GM19025 (cell line): ENCODE measurements around the gene CRYBG1.
A peak's percentile ranks its signal among the peaks of the same experiment; 100 is the strongest.

ENCODE experiments used
- ATAC-seq: cut with Tn5 transposase; IDR thresholded peaks from one replicate; pipeline ENCODE4 v1.9.1; 2021; ENCODE audit warnings: mild to moderate bottlenecking, low read depth, moderate library complexity; ENCODE audit not compliant: unreplicated experiment

CRYBG1 gene

GRCh38 chr6:106421496-106421895 lies 61.0 kb downstream of the CRYBG1 start:
- ATAC-seq: no peak

- no peak for ATAC-seq
Observed at GRCh38 chr6:106422534-106422933, 62.0 kb downstream of the CRYBG1 start.

GRCh38 chr6:106425382-106425781 lies 64.9 kb downstream of the CRYBG1 start:
- ATAC-seq: no peak

- no peak for ATAC-seq
Observed at GRCh38 chr6:106426250-106426970, 65.9 kb downstream of the CRYBG1 start.

DNA sequence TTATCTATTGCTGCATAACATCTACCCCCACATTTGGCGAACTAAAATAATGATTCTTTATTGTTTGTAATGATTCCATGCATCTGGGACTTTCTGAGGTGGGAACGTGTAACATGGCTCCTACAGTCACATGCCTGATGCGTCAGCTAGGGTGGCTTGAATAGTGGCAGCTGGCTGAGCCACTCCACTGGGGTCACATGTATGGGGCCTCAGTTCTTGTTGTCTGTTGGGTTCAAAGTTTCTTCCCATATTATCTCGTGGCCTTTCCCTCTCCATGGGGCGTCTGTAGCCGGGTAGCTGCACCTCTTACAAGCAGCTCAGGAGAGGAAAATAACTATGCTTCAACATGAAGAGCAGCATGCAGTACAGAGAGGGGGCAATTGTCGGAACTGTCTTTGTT lies 69.9 kb downstream of the CRYBG1 start:
- no peak for ATAC-seq

GRCh38 chr6:106431405-106431804 lies 70.9 kb downstream of the CRYBG1 start:
- no peak for ATAC-seq

- ATAC-seq: no peak
Observed at GRCh38 chr6:106431972-106432371, 71.5 kb downstream of the CRYBG1 start.

DNA sequence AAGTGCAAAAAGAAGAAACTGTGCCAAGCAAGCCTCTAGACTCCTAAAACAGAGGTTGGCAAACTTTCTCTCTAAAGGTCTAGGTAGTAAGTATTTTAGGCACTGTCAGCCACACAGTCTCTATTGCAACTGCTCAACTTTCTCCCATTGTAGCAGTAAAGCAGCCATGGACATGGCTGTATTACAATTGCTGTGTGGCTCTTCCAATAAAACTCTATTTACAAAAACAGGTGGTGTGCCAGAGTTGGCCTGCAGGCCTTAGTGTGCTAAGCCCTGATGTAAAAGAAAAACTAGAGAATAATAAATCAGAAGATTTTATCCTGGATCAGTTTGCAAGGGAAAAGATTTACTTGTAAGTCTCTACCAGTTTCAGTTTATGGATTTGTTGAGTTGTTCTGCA lies 74.0 kb downstream of the CRYBG1 start:
- ATAC-seq: no peak

- ATAC-seq: no peak
Observed at GRCh38 chr6:106439459-106439858, 78.9 kb downstream of the CRYBG1 start.

DNA sequence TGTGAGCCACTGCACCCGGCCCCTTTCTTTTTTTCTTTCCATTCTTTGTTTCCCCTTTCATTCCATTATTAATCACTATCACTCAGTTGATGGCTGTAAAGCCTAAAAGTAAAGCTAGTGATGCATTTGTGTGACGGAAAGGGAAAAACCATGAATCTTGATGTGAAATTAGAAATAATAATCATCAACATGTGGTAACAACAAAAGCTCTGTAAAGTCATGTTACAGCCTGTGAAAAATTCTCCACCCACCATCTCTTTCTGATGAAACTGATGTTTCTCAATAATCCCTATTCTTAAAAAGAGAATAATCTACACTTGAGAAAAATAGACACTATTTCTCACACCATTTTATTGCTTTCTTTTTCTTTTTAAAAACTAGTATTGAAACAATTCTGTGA lies 80.0 kb downstream of the CRYBG1 start:
- ATAC-seq: no peak

- no peak for ATAC-seq
Observed at GRCh38 chr6:106442395-106442794, 81.9 kb downstream of the CRYBG1 start.

- ATAC-seq: no peak
Observed at GRCh38 chr6:106444777-106445507, 84.4 kb downstream of the CRYBG1 start.

- ATAC-seq: no peak
Observed at GRCh38 chr6:106445508-106445878, 85.0 kb downstream of the CRYBG1 start.

DNA sequence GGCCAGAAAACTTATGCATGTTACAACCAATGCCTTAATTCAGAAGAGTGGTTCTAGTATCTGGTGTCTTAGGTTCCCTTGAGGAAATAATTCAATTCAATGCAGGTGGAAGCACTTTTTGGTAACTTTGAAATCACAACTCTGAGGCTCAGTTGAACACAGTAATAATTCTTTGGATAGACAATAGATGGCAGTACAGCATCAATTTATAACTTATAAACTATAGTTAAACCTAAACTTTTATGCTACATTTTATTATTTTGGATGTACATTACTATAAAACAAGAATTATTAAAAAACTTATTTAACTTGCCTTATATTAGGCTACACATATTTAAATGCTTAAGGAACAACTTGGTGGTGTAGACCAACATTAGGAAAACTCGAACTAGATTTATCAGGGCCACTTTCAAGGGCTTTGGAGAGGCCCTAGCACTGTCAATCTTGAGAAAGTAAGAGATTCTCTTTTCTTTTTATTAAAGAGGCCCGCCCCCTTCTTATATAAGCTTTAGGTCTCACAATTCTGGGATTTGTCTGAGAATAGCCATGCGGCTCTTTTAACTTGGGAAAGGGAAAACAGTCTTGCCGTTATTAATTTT lies 85.9 kb downstream of the CRYBG1 start:
- no peak for ATAC-seq

- no peak for ATAC-seq
Observed at GRCh38 chr6:106446983-106447382, 86.5 kb downstream of the CRYBG1 start.

- ATAC-seq: peak; percentile 70
Observed at GRCh38 chr6:106448000-106448426, 87.5 kb downstream of the CRYBG1 start.

- no peak for ATAC-seq
Observed at GRCh38 chr6:106450653-106451052, 90.1 kb downstream of the CRYBG1 start.

DNA sequence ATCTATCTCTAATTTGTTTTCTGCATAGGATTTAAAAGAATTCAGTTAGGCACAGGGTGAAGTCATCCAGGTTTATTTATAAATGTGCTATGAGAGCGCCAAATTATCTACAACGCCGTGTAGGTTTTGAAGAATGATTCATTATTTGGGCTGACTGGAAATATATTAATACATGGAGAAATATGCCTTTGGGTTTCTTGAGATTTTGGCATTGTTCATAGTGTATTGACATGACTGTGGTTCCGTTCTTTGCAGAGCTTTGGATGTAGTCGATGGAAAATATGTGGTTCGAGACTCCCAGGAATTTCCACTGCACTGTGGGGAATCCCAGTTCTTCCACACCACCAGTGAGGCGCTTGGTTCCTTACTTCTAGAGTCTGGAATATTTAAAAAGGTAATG lies 90.9 kb downstream of the CRYBG1 start:
- ATAC-seq: no peak

DNA sequence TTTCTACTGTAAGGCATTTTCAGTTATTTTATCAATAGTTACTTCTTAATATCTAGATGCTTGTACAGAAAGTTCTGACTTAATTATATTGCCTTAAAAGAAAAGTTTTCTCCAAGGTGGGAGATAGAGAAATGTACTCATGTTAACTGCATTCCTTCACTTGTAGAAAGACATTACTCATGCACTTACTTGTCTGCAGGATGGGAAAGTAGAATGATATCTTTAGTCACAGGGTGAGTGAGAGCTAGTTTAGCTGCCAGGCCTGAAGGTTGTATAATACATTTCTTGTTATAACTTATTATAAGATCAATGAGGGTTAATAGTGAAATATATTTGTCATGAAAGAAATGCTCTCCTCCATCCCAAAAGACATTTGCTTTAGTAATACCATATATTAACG lies 92.1 kb downstream of the CRYBG1 start:
- no peak for ATAC-seq

DNA sequence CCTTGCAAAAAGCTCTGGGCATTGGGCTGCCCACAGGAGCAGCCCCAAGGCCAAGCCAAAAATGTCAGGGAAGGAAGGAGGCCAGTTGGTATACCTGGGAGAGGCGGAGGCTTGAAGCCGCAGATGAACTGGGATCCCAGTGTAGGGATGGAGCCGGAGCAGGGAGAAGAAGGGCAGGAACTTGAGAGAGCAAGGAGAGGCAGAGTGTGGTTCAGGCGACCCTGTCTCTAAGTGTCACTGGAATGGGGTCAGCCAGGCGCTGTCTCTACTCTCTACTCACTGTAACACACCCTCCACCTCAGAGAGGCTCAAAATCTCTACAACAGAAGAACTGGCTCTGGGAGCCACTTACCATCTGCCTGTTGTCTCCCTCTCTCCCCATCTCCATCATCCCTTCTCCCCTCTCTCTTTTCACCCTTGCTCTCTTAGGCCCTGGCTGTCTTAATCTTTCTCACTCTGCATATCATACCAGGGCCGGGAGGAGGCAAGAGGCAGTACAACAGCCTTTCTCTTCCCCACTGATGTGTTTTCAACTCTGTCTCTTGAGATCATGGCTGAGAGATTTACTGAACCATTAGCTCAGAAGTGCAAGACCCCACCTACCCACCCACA lies 93.3 kb downstream of the CRYBG1 start:
- no peak for ATAC-seq

DNA sequence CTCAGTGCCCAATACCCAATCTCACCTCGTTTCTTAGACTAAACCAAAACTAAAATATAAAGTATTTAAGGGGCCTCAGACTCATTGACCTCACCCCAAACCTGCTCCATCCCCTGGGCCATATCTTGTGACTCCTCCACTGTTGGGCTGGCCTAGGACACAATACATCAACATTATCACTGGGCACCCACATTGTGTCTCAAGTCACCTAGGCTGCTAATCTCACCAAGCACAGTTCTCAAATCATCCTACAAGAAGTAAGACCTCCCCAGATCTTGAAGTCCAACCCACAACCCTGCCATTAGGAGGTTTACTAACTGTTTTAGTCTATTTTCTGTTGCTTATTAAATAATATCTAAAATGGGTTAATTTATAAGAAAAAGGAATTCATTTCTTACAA lies 96.2 kb downstream of the CRYBG1 start:
- no peak for ATAC-seq
